HL-60 (cell line): Measurements from ENCODE around the gene PLCL2.

ENCODE experiments used
- DNase-seq, 2 experiments: peaks; one replicate each; pipeline ENCODE4 v3.0.0-alpha.2; 2010 to 2020; ENCODE audit warnings: low read depth in 1 of 2, low spot score in 1 of 2
- H3K27ac ChIP-seq: fragments of 250-450 bp; sonication (Bioruptor Pico); replicated peaks from 2 replicates; pipeline ENCODE4 v1.5.1; 2020; ENCODE audit warnings: mild to moderate bottlenecking, moderate library complexity
- H3K27me3 ChIP-seq: fragments of 250-450 bp; sonication (Bioruptor Pico); 2 replicates; pipeline ENCODE4 v1.5.1; 2021; ENCODE audit warnings: mild to moderate bottlenecking, moderate library complexity; ENCODE audit not compliant: insufficient read depth, poor library complexity, severe bottlenecking
- H3K4me3 ChIP-seq: replicated peaks from 2 replicates; pipeline ENCODE4 v1.5.1; 2011; ENCODE audit warnings: mild to moderate bottlenecking, control low read depth, low read length; ENCODE audit not compliant: insufficient read depth
- CTCF ChIP-seq: IDR thresholded peaks from one replicate; pipeline ENCODE4 v1.5.1; 2011; ENCODE audit warnings: low read length, control low read depth, inconsistent platforms; ENCODE audit not compliant: insufficient read depth
- GABPA ChIP-seq: IDR thresholded peaks from 2 replicates; pipeline ENCODE4 v1.6.1; 2012; ENCODE audit warnings: low read depth
- POLR2AphosphoS5 ChIP-seq: IDR thresholded peaks from 2 replicates; pipeline ENCODE4 v1.6.1; 2012; ENCODE audit warnings: low read depth
- REST ChIP-seq: IDR thresholded peaks from 2 replicates; pipeline ENCODE4 v1.6.1; 2012; ENCODE audit warnings: low read depth; ENCODE audit not compliant: insufficient replicate concordance
- SPI1 ChIP-seq: IDR thresholded peaks from 2 replicates; pipeline ENCODE4 v1.6.1; 2012; ENCODE audit warnings: low read depth, mild to moderate bottlenecking, borderline replicate concordance

PLCL2 gene

GRCh38 chr3:17074559-17074958 lies 189.8 kb downstream of the PLCL2 start:
- no peak overlapping the region for H3K4me3 ChIP-seq
- no peak for DNase-seq
- no peak overlapping the region for H3K27ac ChIP-seq
- H3K27me3 ChIP-seq, result no peaks in the 10 kb centered on the region
- TF ChIP-seq POLR2AphosphoS5 (no peak), CTCF (no peak), GABPA (no peak), SPI1 (no peak), REST (no peak)

GRCh38 chr3:17075358-17075757 lies 190.6 kb downstream of the PLCL2 start:
- no peak overlapping the region for H3K27ac ChIP-seq
- DNase-seq, result no peak
- no peaks in the 10 kb centered on the region for H3K27me3 ChIP-seq
- TF ChIP-seq GABPA (no peak), CTCF (no peak), REST (no peak), POLR2AphosphoS5 (no peak), SPI1 (no peak)
- H3K4me3 ChIP-seq, result no peak overlapping the region

GRCh38 chr3:17075907-17076306 lies 191.2 kb downstream of the PLCL2 start:
- Histone ChIP-seq H3K27me3 (no peaks in the 10 kb centered on the region), H3K27ac (no peak overlapping the region), H3K4me3 (no peak overlapping the region)
- TF ChIP-seq GABPA (no peak), REST (no peak)
- DNase-seq, result no peak

GRCh38 chr3:17076940-17077605 lies 192.3 kb downstream of the PLCL2 start:
- no peak overlapping the region for H3K4me3 ChIP-seq
- peak in 1 of 2 experiments; percentile 38 for DNase-seq
- no peak overlapping the region for H3K27ac ChIP-seq
- no peaks in the 10 kb centered on the region for H3K27me3 ChIP-seq
- TF ChIP-seq SPI1 (peak; percentile 86), REST (no peak), POLR2AphosphoS5 (no peak), CTCF (no peak), GABPA (no peak)
